Stomach smooth muscle (tissue), 2 donors: ENCODE data around the gene NR2F2.
A peak's percentile ranks its signal among the peaks of the same experiment; 100 is the strongest.
"Not testable (repeated sequence)": the region's sequence is repeated elsewhere in the genome, so short reads cannot be mapped to it uniquely, and the experiment has no call there.

Experiments
- H3K27ac ChIP-seq: one replicate; pipeline ENCODE4 v1.7.0; 2013; ENCODE audit warnings: mild to moderate bottlenecking, low read length, inconsistent platforms
- H3K27me3 ChIP-seq, 2 donors: one replicate each; pipeline ENCODE4 v1.7.0; 2013; ENCODE audit warnings: low read length in 2 of 2; ENCODE audit not compliant: insufficient read depth in 2 of 2, control insufficient read depth in 1 of 2
- H3K36me3 ChIP-seq, 2 donors: one replicate each; pipeline ENCODE4 v1.7.0; 2013; ENCODE audit warnings: low read length in 2 of 2; ENCODE audit not compliant: control insufficient read depth in 2 of 2, insufficient read depth in 2 of 2
- H3K4me1 ChIP-seq: one replicate; pipeline ENCODE4 v1.7.0; 2013; ENCODE audit warnings: low read length; ENCODE audit not compliant: control insufficient read depth, insufficient read depth
- H3K4me3 ChIP-seq, 2 donors: one replicate each; pipeline ENCODE4 v1.7.0; 2013; ENCODE audit warnings: low read length in 2 of 2
- H3K9ac ChIP-seq, 2 donors: one replicate each; pipeline ENCODE4 v1.7.0; 2013; ENCODE audit warnings: low read length in 2 of 2, mild to moderate bottlenecking in 1 of 2
- H3K9me3 ChIP-seq, 2 donors: one replicate each; pipeline ENCODE4 v1.7.0; 2013; ENCODE audit warnings: low read length in 2 of 2; ENCODE audit not compliant: control insufficient read depth in 2 of 2
- donor health status: healthy.
- donor health status: Pancreatic carcinoma.

NR2F2 gene

DNA sequence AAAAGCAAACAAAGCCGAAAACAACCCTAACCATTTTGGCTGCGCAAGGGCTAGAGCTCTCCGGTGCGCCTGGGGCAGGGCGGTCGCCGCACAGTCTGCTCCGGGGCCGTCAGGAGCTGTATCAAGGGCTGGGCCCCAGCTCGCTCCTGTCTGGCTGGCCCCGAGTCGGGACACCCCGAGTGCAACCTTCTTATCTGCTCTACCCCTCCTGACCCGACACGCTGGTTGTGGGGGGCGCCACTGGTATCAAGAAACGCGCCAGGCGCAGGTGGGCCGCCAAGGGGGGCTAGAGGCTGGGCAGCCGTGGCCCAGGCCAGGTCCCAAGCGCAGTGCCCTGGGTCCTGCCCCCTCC, 36.0 kb downstream of the NR2F2 start:
- H3K9ac ChIP-seq, result no peak overlapping the region
- H3K36me3 ChIP-seq, result no peaks in the 10 kb centered on the region
- H3K4me3 ChIP-seq, result peak overlapping the region in 1 of 2 donors; percentile 62
- H3K27me3 ChIP-seq, result no peaks in the 10 kb centered on the region
- peaks cover 13% of the 10 kb centered on the region for H3K4me1 ChIP-seq
- H3K9me3 ChIP-seq, result no peaks in the 10 kb centered on the region
- H3K27ac ChIP-seq, result peak overlapping the region; percentile 86

GRCh38 chr15:96367311-96368200, 37.1 kb downstream of the NR2F2 start:
- no peaks in the 10 kb centered on the region for H3K36me3 ChIP-seq
- peaks cover 13% of the 10 kb centered on the region for H3K4me1 ChIP-seq
- H3K9ac ChIP-seq, result no peak overlapping the region
- no peaks in the 10 kb centered on the region for H3K27me3 ChIP-seq
- H3K4me3 ChIP-seq, result peak overlapping the region in 1 of 2 donors; percentile 49
- H3K9me3 ChIP-seq, result no peaks in the 10 kb centered on the region
- no peak overlapping the region for H3K27ac ChIP-seq

GRCh38 chr15:96369351-96369750, 38.9 kb downstream of the NR2F2 start:
- Histone ChIP-seq H3K27me3 (no peaks in the 10 kb centered on the region), H3K4me3 (no peak overlapping the region), H3K9ac (no peak overlapping the region), H3K9me3 (no peaks in the 10 kb centered on the region), H3K4me1 (peaks cover 8% of the 10 kb centered on the region), H3K27ac (no peak overlapping the region), H3K36me3 (no peaks in the 10 kb centered on the region)

DNA sequence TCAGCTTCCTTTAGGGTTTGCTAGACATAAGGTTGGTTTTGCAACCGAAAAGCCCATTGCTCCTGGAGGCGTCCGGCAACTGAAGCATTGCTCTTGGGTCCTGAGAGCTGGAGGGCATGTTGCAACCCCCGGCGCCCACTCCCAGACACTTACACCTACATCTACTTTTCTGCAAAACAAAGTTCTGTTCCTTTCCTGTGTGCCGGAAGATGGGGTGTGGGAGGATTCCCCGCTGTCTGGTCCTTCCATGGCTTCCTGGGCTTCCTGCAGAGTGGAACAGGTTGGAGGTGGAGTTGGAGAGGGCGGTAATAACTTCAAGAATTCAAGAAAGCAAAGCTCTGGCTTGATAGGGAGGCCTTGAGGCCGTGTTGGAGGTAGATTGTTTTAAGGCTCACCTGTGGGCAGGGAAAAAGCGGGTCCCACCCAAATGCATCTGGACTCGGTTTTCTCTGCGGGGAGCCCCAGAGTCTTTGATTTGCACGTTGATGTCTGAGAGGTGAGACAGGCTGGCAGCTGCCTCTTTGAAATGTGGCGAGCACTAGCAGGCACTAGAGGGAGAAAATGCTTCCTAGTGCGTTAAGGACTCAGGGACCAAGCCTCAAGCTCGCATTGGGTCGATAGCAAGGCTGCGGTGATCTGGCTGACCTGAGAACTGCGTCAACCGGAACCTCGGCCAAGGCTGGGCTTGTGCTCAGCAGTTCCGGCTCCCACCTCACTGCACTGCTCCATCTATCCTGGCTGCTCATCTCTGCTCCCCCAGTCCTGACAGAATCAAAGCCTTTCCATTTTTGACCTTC, 39.5 kb downstream of the NR2F2 start:
- no peak overlapping the region for H3K4me3 ChIP-seq
- H3K9ac ChIP-seq, result no peak overlapping the region
- no peaks in the 10 kb centered on the region for H3K9me3 ChIP-seq
- no peaks in the 10 kb centered on the region for H3K27me3 ChIP-seq
- no peaks in the 10 kb centered on the region for H3K36me3 ChIP-seq
- H3K27ac ChIP-seq, result no peak overlapping the region
- H3K4me1 ChIP-seq, result peaks cover 8% of the 10 kb centered on the region

GRCh38 chr15:96372554-96372953, 42.1 kb downstream of the NR2F2 start:
- Histone ChIP-seq H3K9ac (no peak overlapping the region), H3K4me1 (peaks cover 3% of the 10 kb centered on the region), H3K27ac (no peak overlapping the region), H3K9me3 (no peaks in the 10 kb centered on the region), H3K36me3 (no peaks in the 10 kb centered on the region), H3K4me3 (no peak overlapping the region), H3K27me3 (no peaks in the 10 kb centered on the region)

DNA sequence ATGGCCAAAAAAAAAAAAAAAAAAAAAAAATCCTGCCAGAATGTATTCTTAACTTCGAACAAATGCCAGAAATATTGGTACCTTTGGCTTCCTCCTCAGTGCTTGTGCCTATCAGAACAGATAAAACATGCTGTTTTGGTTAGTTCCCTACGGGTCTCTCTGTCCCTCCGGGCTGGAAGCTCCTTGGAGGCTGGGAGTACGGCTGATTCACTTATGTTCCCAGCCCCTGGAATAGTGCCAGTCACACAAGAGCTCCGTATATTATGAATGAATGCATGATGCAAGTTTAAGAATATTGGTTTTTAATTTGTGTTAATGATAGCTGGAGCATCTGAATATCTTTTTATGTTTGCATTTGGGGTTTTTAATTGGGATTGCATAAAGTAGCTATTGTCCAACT, 44.0 kb downstream of the NR2F2 start:
- no peaks in the 10 kb centered on the region for H3K9me3 ChIP-seq
- H3K36me3 ChIP-seq, result no peaks in the 10 kb centered on the region
- no peak overlapping the region for H3K9ac ChIP-seq
- H3K4me3 ChIP-seq, result no peak overlapping the region
- no peak overlapping the region for H3K27ac ChIP-seq
- H3K4me1 ChIP-seq, result peaks cover 3% of the 10 kb centered on the region
- H3K27me3 ChIP-seq, result no peaks in the 10 kb centered on the region

- not testable (repeated sequence) for H3K4me1 ChIP-seq, H3K9ac ChIP-seq, H3K9me3 ChIP-seq, H3K36me3 ChIP-seq, H3K27ac ChIP-seq, H3K4me3 ChIP-seq, H3K27me3 ChIP-seq
Observed at GRCh38 chr15:96379592-96379991, 49.1 kb downstream of the NR2F2 start.

DNA sequence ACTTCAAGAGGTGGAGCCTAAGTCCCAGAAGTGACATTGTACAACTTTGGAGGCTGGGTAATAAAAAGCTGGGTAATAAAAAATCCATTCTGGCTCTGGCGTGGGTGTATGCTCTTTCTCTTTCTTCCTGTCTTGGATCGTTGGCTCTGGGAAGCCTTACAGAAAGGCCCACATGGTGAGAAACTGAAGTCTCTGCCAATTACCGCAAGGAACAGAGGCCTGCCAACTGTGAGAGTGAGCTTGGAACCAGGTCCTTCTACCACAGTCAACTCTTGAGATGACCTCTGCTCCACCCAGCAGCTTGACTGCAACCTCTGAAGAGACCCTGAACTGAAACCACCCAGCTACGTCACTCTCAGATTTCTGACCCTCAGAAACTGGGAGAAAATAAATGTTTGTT, 51.0 kb downstream of the NR2F2 start:
- Histone ChIP-seq H3K4me3 (no peak overlapping the region), H3K9me3 (no peaks in the 10 kb centered on the region), H3K9ac (no peak overlapping the region), H3K36me3 (peaks cover 0 to 2% of the 10 kb centered on the region in 2 donors), H3K27me3 (no peaks in the 10 kb centered on the region), H3K27ac (no peak overlapping the region), H3K4me1 (peaks cover 2% of the 10 kb centered on the region)

GRCh38 chr15:96385195-96385594, 54.7 kb downstream of the NR2F2 start:
- Histone ChIP-seq H3K9ac (no peak overlapping the region), H3K27me3 (no peaks in the 10 kb centered on the region), H3K4me1 (peaks cover 2% of the 10 kb centered on the region), H3K9me3 (no peaks in the 10 kb centered on the region), H3K36me3 (peaks cover 0 to 2% of the 10 kb centered on the region in 2 donors), H3K27ac (no peak overlapping the region), H3K4me3 (no peak overlapping the region)

DNA sequence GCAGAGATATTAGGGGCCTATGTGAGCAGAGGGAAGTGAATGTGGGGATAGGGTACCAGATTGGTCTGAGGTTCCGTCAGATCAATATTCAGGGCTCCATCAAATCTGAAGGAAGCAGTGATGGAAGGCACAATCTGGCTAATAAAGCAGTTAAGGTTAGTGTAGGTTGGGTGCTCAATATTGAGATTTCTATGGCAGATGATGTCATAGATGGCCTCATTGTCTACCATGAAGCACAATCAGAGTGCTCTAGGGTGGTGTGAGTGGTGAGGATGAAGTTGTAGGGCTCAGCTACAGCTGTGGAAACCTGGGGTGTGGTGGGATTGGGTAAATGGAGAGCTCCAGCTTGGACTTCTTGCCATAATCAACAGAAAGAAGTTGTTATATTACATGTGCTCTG, 58.2 kb downstream of the NR2F2 start:
- no peak overlapping the region for H3K9ac ChIP-seq
- H3K36me3 ChIP-seq, result peaks cover 0 to 2% of the 10 kb centered on the region in 2 donors
- no peak overlapping the region for H3K4me3 ChIP-seq
- no peaks in the 10 kb centered on the region for H3K9me3 ChIP-seq
- peaks cover 7% of the 10 kb centered on the region for H3K4me1 ChIP-seq
- H3K27me3 ChIP-seq, result no peaks in the 10 kb centered on the region
- no peak overlapping the region for H3K27ac ChIP-seq
